Measurements from ENCODE around the gene MRAS.

DNA sequence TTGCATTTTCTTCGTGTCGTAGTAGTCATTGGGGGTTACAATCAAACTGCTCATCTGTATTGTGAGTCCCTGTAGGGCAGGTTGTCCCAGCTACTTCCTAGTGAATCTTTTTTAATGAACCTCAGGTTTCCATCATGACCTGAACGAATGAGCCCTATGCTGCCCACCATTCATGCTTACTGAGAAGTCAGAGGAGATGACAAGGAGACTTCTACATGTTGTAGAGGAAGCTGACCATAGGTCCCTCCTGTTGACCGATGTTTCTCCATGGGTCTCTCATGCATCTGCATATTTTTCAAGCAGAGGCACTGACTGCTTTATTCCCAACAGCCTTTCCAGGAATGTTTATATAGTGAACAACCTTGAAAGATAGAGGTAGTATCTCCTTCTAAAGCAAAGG, 13.8 kb upstream of the MRAS start:
- TF ChIP-seq, protein P1, sequence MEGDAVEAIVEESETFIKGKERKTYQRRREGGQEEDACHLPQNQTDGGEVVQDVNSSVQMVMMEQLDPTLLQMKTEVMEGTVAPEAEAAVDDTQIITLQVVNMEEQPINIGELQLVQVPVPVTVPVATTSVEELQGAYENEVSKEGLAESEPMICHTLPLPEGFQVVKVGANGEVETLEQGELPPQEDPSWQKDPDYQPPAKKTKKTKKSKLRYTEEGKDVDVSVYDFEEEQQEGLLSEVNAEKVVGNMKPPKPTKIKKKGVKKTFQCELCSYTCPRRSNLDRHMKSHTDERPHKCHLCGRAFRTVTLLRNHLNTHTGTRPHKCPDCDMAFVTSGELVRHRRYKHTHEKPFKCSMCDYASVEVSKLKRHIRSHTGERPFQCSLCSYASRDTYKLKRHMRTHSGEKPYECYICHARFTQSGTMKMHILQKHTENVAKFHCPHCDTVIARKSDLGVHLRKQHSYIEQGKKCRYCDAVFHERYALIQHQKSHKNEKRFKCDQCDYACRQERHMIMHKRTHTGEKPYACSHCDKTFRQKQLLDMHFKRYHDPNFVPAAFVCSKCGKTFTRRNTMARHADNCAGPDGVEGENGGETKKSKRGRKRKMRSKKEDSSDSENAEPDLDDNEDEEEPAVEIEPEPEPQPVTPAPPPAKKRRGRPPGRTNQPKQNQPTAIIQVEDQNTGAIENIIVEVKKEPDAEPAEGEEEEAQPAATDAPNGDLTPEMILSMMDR (IDR thresholded peaks at IDR 0.05): no peak
- no peak for TF ChIP-seq POLR2A (IDR thresholded peaks at IDR 0.05)
